Endothelial cell (in vitro differentiated cells): ENCODE measurements around the gene EPB41L1. TPM values are rescaled to one million over a fixed set of nuclear protein-coding genes. Genes with fewer than 3 reads are reported as not detected.
A peak's percentile ranks its signal among the peaks of the same experiment; 100 is the strongest.

Experiments
- DNase-seq: peaks from one replicate; pipeline ENCODE4 v3.0.0; 2021; ENCODE audit warnings: low spot score
- H3K27ac Mint-ChIP-seq: one replicate; pipeline ENCODE4 v1.8.0; 2021; ENCODE audit warnings: mixed read lengths, inconsistent platforms; ENCODE audit not compliant: unreplicated experiment
- H3K27me3 Mint-ChIP-seq: one replicate; pipeline ENCODE4 v1.8.0; 2021; ENCODE audit warnings: mild to moderate bottlenecking, moderate library complexity, mixed read lengths, inconsistent platforms; ENCODE audit not compliant: unreplicated experiment
- H3K36me3 Mint-ChIP-seq: one replicate; pipeline ENCODE4 v1.8.0; 2021; ENCODE audit warnings: mild to moderate bottlenecking, low read depth, mixed read lengths, inconsistent platforms; ENCODE audit not compliant: unreplicated experiment
- H3K4me1 Mint-ChIP-seq: one replicate; pipeline ENCODE4 v1.8.0; 2021; ENCODE audit warnings: mild to moderate bottlenecking, mixed read lengths, inconsistent platforms; ENCODE audit not compliant: unreplicated experiment
- H3K4me3 Mint-ChIP-seq: one replicate; pipeline ENCODE4 v1.8.0; 2021; ENCODE audit warnings: mild to moderate bottlenecking, mixed read lengths, inconsistent platforms; ENCODE audit not compliant: unreplicated experiment
- H3K9me3 Mint-ChIP-seq: one replicate; pipeline ENCODE4 v1.8.0; 2021; ENCODE audit warnings: mixed read lengths, inconsistent platforms; ENCODE audit not compliant: unreplicated experiment
- CTCF ChIP-seq: fragments of 200-600 bp; sonication (generic); IDR thresholded peaks from one replicate; pipeline ENCODE4 v1.5.0; 2021; ENCODE audit warnings: antibody characterized with exemption; ENCODE audit not compliant: unreplicated experiment
- total RNA-seq: library from RNA; stranded (reverse); fragmentation: NEBNext Ultra II Directional; extraction: Animal tissue kit (Norgen Biotek cat#: 25700); gene quantifications from one replicate; pipeline ENCODE4 v1.2.1, GENCODE V29; 2021; ENCODE audit not compliant: unreplicated experiment

EPB41L1 gene
- total RNA-seq, 1 donor from 2014 or later: 19.3 TPM

- no peak overlapping the region for H3K27ac Mint-ChIP-seq
- DNase-seq: no peak
- peaks cover 2% of the 10 kb centered on the region for H3K27me3 Mint-ChIP-seq
- H3K4me3 Mint-ChIP-seq: no peak overlapping the region
- H3K4me1 Mint-ChIP-seq: peaks cover 4% of the 10 kb centered on the region
- TF ChIP-seq CTCF: no peak
- H3K36me3 Mint-ChIP-seq: peaks cover 9% of the 10 kb centered on the region
- no peaks in the 10 kb centered on the region for H3K9me3 Mint-ChIP-seq
These were observed 46.7 kb downstream of the EPB41L1 start for GRCh38 chr20:36201198-36201597.

- peaks cover 10% of the 10 kb centered on the region for H3K36me3 Mint-ChIP-seq
- H3K27me3 Mint-ChIP-seq: peaks cover 2% of the 10 kb centered on the region
- H3K4me3 Mint-ChIP-seq: no peak overlapping the region
- H3K9me3 Mint-ChIP-seq: no peaks in the 10 kb centered on the region
- H3K27ac Mint-ChIP-seq: no peak overlapping the region
- DNase-seq: peak; percentile 89
- peaks cover 4% of the 10 kb centered on the region for H3K4me1 Mint-ChIP-seq
- peak; percentile 99 for TF ChIP-seq CTCF
These were observed 48.4 kb downstream of the EPB41L1 start for GRCh38 chr20:36202891-36203338.

GRCh38 chr20:36203861-36204260 is 49.3 kb downstream of the EPB41L1 start:
- Mint-ChIP-seq H3K4me3 (no peak overlapping the region), H3K27me3 (peaks cover 3% of the 10 kb centered on the region), H3K27ac (no peak overlapping the region), H3K9me3 (no peaks in the 10 kb centered on the region), H3K4me1 (peaks cover 5% of the 10 kb centered on the region), H3K36me3 (peaks cover 13% of the 10 kb centered on the region)
- TF ChIP-seq CTCF: no peak
- DNase-seq: no peak

GRCh38 chr20:36205026-36205425 is 50.5 kb downstream of the EPB41L1 start:
- Mint-ChIP-seq H3K27ac (no peak overlapping the region), H3K4me1 (peaks cover 11% of the 10 kb centered on the region), H3K4me3 (no peak overlapping the region), H3K27me3 (peaks cover 4% of the 10 kb centered on the region), H3K36me3 (peaks cover 13% of the 10 kb centered on the region), H3K9me3 (no peaks in the 10 kb centered on the region)
- DNase-seq: no peak
- TF ChIP-seq CTCF: no peak

GRCh38 chr20:36206068-36206467 is 51.5 kb downstream of the EPB41L1 start:
- peaks cover 13% of the 10 kb centered on the region for H3K36me3 Mint-ChIP-seq
- peaks cover 4% of the 10 kb centered on the region for H3K27me3 Mint-ChIP-seq
- no peak for TF ChIP-seq CTCF
- no peak overlapping the region for H3K4me3 Mint-ChIP-seq
- H3K9me3 Mint-ChIP-seq: no peaks in the 10 kb centered on the region
- DNase-seq: no peak
- H3K4me1 Mint-ChIP-seq: peaks cover 7% of the 10 kb centered on the region
- H3K27ac Mint-ChIP-seq: no peak overlapping the region
